A549 (cell line): Measurements from ENCODE around the gene TNFAIP6.

Experiments used
- EP300 ChIP-seq, 2 experiments: fragments of >200 bp; sonication (Bioruptor Twin); formaldehyde crosslinking; IDR thresholded peaks; 2 replicates in 1 of 2; 3 replicates in 1 of 2; pipeline ENCODE4 v1.6.1; 2016 to 2017
- HOXB13 ChIP-seq: fragments of 250-450 bp; sonication (Bioruptor Pico); IDR thresholded peaks from 2 replicates; pipeline ENCODE4 v1.5.0; 2020; ENCODE audit warnings: low read depth, mild to moderate bottlenecking, moderate library complexity
- POLR2A ChIP-seq: IDR thresholded peaks from 2 replicates; pipeline ENCODE4 v1.6.1; 2012; ENCODE audit warnings: mild to moderate bottlenecking, low read length
- TF ChIP-seq, protein P1 (sequence below): IDR thresholded peaks from 2 replicates; pipeline ENCODE4 v1.6.1; 2012; ENCODE audit warnings: low read depth, borderline replicate concordance
- TF ChIP-seq, protein P2 (sequence below): fragments of 200-600 bp; sonication (generic); IDR thresholded peaks from 2 replicates; pipeline ENCODE4 v1.6.1; 2016; ENCODE audit warnings: antibody characterized with exemption, mild to moderate bottlenecking, moderate library complexity

DNA sequence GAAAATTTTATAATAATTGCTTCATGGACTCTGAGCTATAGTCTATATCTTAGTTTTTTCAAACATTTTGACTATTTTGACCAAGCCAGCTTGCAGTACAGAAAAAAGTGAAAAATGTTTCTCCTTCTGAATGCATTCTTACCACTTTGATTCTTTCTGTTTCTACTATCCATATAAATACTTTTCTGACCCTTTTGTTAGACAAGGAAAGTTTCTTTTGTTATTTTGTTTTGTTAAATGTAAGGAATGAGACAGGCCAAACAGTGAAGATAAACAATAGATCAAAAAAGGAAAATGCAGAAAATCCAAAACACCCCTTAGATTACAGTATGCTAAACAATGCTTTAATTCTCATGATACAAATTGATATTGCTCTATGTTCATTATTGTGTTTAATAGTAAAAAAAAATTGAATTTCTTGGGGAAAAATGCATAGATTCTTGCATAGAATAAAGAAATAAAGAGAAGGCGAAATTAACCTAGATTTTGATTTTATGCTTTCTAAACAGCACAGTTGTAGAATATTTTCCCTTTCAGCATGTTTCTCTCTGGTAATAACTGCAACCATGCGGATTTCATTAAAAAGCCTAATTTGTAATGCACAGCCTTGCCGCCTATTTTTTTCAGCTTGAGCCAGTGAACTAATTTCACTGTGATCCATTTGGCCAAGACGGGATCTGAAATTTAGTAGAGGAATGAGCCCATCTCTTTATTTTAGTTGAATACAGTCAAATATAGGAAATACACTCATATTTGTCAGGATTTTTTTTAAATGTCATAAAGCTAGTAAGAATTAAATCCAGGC is 976 bp downstream of the TNFAIP6 start:
- TF ChIP-seq POLR2A, result no peak
- no peak for TF ChIP-seq EP300 (IDR thresholded peaks at IDR 0.05)
- TF ChIP-seq, protein P1, sequence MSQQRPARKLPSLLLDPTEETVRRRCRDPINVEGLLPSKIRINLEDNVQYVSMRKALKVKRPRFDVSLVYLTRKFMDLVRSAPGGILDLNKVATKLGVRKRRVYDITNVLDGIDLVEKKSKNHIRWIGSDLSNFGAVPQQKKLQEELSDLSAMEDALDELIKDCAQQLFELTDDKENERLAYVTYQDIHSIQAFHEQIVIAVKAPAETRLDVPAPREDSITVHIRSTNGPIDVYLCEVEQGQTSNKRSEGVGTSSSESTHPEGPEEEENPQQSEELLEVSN, result no peak
- TF ChIP-seq, protein P2, sequence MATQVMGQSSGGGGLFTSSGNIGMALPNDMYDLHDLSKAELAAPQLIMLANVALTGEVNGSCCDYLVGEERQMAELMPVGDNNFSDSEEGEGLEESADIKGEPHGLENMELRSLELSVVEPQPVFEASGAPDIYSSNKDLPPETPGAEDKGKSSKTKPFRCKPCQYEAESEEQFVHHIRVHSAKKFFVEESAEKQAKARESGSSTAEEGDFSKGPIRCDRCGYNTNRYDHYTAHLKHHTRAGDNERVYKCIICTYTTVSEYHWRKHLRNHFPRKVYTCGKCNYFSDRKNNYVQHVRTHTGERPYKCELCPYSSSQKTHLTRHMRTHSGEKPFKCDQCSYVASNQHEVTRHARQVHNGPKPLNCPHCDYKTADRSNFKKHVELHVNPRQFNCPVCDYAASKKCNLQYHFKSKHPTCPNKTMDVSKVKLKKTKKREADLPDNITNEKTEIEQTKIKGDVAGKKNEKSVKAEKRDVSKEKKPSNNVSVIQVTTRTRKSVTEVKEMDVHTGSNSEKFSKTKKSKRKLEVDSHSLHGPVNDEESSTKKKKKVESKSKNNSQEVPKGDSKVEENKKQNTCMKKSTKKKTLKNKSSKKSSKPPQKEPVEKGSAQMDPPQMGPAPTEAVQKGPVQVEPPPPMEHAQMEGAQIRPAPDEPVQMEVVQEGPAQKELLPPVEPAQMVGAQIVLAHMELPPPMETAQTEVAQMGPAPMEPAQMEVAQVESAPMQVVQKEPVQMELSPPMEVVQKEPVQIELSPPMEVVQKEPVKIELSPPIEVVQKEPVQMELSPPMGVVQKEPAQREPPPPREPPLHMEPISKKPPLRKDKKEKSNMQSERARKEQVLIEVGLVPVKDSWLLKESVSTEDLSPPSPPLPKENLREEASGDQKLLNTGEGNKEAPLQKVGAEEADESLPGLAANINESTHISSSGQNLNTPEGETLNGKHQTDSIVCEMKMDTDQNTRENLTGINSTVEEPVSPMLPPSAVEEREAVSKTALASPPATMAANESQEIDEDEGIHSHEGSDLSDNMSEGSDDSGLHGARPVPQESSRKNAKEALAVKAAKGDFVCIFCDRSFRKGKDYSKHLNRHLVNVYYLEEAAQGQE, result no peak
- no peak for TF ChIP-seq HOXB13 (CRISPR knock-in tag)
